Vagina (tissue), 2 donors: ENCODE results near the gene ACTL8.

Source experiments
- POLR2A ChIP-seq, 2 donors: fragments of 450-650 bp; IDR thresholded peaks; one replicate each; pipeline ENCODE4 v1.6.1; 2017; ENCODE audit warnings: antibody characterized with exemption in 2 of 2, mild to moderate bottlenecking in 2 of 2, moderate library complexity in 2 of 2
- TF ChIP-seq, protein P1 (sequence below), 3 experiments: fragments of 450-650 bp in 2 of 3; fragments of 200-600 bp in 1 of 3; sonication (generic) in 1 of 3; IDR thresholded peaks; one replicate each; pipeline ENCODE4 v1.5.1; 2017 to 2019; ENCODE audit warnings: antibody characterized with exemption in 3 of 3, mild to moderate bottlenecking in 2 of 3, moderate library complexity in 2 of 3

DNA sequence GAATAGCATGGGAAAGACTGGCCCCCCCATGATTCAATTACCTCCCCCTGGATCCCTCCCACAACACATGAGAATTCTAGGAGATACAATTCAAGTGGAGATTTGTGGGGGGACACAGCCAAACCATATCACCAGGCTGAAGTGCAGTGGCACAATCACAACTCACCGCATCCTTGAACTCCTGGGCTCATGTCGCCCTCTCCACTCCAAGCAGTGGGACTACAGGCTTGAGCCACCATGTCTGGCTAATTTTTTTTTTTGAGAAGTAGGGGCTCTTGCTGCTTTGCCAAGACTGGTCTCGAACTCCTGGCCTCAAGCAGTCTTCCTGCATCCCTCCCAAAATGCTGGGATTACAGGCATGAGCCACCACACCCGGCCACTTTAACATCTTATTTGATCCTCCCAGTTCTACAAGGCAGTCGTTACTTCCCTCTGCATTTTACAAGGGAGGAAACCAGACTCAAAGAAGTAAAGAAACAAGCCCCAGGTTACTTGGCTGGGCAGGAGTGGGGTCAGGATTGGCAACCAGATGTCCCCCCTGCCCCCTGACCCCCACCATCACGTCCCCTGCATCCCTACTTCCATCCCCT lies 26.9 kb upstream of the ACTL8 start:
- TF ChIP-seq, protein P1, sequence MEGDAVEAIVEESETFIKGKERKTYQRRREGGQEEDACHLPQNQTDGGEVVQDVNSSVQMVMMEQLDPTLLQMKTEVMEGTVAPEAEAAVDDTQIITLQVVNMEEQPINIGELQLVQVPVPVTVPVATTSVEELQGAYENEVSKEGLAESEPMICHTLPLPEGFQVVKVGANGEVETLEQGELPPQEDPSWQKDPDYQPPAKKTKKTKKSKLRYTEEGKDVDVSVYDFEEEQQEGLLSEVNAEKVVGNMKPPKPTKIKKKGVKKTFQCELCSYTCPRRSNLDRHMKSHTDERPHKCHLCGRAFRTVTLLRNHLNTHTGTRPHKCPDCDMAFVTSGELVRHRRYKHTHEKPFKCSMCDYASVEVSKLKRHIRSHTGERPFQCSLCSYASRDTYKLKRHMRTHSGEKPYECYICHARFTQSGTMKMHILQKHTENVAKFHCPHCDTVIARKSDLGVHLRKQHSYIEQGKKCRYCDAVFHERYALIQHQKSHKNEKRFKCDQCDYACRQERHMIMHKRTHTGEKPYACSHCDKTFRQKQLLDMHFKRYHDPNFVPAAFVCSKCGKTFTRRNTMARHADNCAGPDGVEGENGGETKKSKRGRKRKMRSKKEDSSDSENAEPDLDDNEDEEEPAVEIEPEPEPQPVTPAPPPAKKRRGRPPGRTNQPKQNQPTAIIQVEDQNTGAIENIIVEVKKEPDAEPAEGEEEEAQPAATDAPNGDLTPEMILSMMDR (IDR thresholded peaks at IDR 0.05), result no peak
- TF ChIP-seq POLR2A (IDR thresholded peaks at IDR 0.05), result no peak
